ENCODE results near the gene ST7. TPM values are rescaled to one million over a fixed set of nuclear protein-coding genes. Genes with fewer than 3 reads are reported as not detected.

Gene ST7
- total RNA-seq, 2 experiments from 2014 or later = 5.2 to 5.9 TPM

GRCh38 chr7:117143066-117143465, 189.8 kb downstream of the ST7 start:
- ATAC-seq (no peak), DNase-seq (no peak)
- Mint-ChIP-seq H3K27ac (no peak overlapping the region), H3K36me3 (ENCODE audit: low read depth) (no peaks in the 10 kb centered on the region), H3K4me3 (no peak overlapping the region), H3K4me1 (ENCODE audit: low read depth) (peaks cover 13% of the 10 kb centered on the region), H3K27me3 (ENCODE audit: low read depth) (no peaks in the 10 kb centered on the region), H3K9me3 (ENCODE audit: insufficient read depth) (no peaks in the 10 kb centered on the region)
- ChIA-PET CTCF (no interaction called here), POLR2A (no interaction called here)

- no peaks in the 10 kb centered on the region for H3K9me3 Mint-ChIP-seq (ENCODE audit: insufficient read depth)
- no peaks in the 10 kb centered on the region for H3K36me3 Mint-ChIP-seq (ENCODE audit: low read depth)
- no peak for ATAC-seq
- H3K4me3 Mint-ChIP-seq = no peak overlapping the region
- no peak overlapping the region for H3K27ac Mint-ChIP-seq
- peaks cover 13% of the 10 kb centered on the region for H3K4me1 Mint-ChIP-seq (ENCODE audit: low read depth)
- H3K27me3 Mint-ChIP-seq (ENCODE audit: low read depth) = no peaks in the 10 kb centered on the region
- no peak for DNase-seq
- ChIA-PET CTCF (no interaction called here), POLR2A (no interaction called here)
These were observed 190.3 kb downstream of the ST7 start for GRCh38 chr7:117143580-117143979.

- Mint-ChIP-seq H3K27me3 (ENCODE audit: low read depth) (no peaks in the 10 kb centered on the region), H3K4me3 (no peak overlapping the region), H3K36me3 (ENCODE audit: low read depth) (no peaks in the 10 kb centered on the region), H3K4me1 (ENCODE audit: low read depth) (peaks cover 13% of the 10 kb centered on the region), H3K27ac (no peak overlapping the region), H3K9me3 (ENCODE audit: insufficient read depth) (no peaks in the 10 kb centered on the region)
- DNase-seq (no peak), ATAC-seq (no peak)
- CTCF ChIA-PET = interaction anchor here (1.3 to 1.5 kb wide), 4 partner anchors 11 to 215 kb away, joined by 3 to 5 read pairs (median 4); no protein-coding TSS in a partner anchor
- POLR2A ChIA-PET = no interaction called here
These were observed 192.0 kb downstream of the ST7 start for GRCh38 chr7:117145333-117145732.

- Mint-ChIP-seq H3K9me3 (ENCODE audit: insufficient read depth) (no peaks in the 10 kb centered on the region), H3K27me3 (ENCODE audit: low read depth) (no peaks in the 10 kb centered on the region), H3K27ac (no peak overlapping the region), H3K4me3 (no peak overlapping the region), H3K4me1 (ENCODE audit: low read depth) (peaks cover 13% of the 10 kb centered on the region), H3K36me3 (ENCODE audit: low read depth) (no peaks in the 10 kb centered on the region)
- no peak for DNase-seq
- ChIA-PET POLR2A (no interaction called here), CTCF (interaction anchor here (1.3 to 1.5 kb wide), 3 partner anchors 11 to 215 kb away, joined by 3 to 4 read pairs (median 3); no protein-coding TSS in a partner anchor)
- no peak for ATAC-seq
These were observed 192.8 kb downstream of the ST7 start for GRCh38 chr7:117146059-117146458.

- Mint-ChIP-seq H3K4me1 (ENCODE audit: low read depth) (peaks cover 13% of the 10 kb centered on the region), H3K4me3 (no peak overlapping the region), H3K27me3 (ENCODE audit: low read depth) (no peaks in the 10 kb centered on the region), H3K9me3 (ENCODE audit: insufficient read depth) (no peaks in the 10 kb centered on the region), H3K27ac (no peak overlapping the region), H3K36me3 (ENCODE audit: low read depth) (no peaks in the 10 kb centered on the region)
- POLR2A ChIA-PET = no interaction called here
- ATAC-seq (no peak), DNase-seq (no peak)
- CTCF ChIA-PET = interaction anchor here (1.5 kb wide), 1 partner anchor 216 kb away, joined by 3 read pairs; no protein-coding TSS in a partner anchor
These were observed 193.2 kb downstream of the ST7 start for GRCh38 chr7:117146511-117146910.

GRCh38 chr7:117148971-117149370, 195.7 kb downstream of the ST7 start:
- Mint-ChIP-seq H3K4me1 (ENCODE audit: low read depth) (peaks cover 4% of the 10 kb centered on the region), H3K9me3 (ENCODE audit: insufficient read depth) (no peaks in the 10 kb centered on the region), H3K36me3 (ENCODE audit: low read depth) (no peaks in the 10 kb centered on the region), H3K4me3 (no peak overlapping the region), H3K27me3 (ENCODE audit: low read depth) (no peaks in the 10 kb centered on the region), H3K27ac (no peak overlapping the region)
- DNase-seq = no peak
- no peak for ATAC-seq
- ChIA-PET CTCF (interaction anchor here (1.4 kb wide), 1 partner anchor 10 kb away, joined by 4 read pairs; no protein-coding TSS in a partner anchor), POLR2A (no interaction called here)

- no peaks in the 10 kb centered on the region for H3K27me3 Mint-ChIP-seq (ENCODE audit: low read depth)
- CTCF ChIA-PET = interaction anchor here (1.4 kb wide), 1 partner anchor 9 kb away, joined by 4 read pairs; no protein-coding TSS in a partner anchor
- ATAC-seq = no peak
- no peaks in the 10 kb centered on the region for H3K9me3 Mint-ChIP-seq (ENCODE audit: insufficient read depth)
- H3K4me1 Mint-ChIP-seq (ENCODE audit: low read depth) = peaks cover 4% of the 10 kb centered on the region
- POLR2A ChIA-PET = no interaction called here
- H3K4me3 Mint-ChIP-seq = no peak overlapping the region
- DNase-seq = no peak
- no peak overlapping the region for H3K27ac Mint-ChIP-seq
- no peaks in the 10 kb centered on the region for H3K36me3 Mint-ChIP-seq (ENCODE audit: low read depth)
These were observed 196.4 kb downstream of the ST7 start for GRCh38 chr7:117149692-117150091.

- ChIA-PET CTCF (interaction anchor here (0.7 kb wide), 1 partner anchor 488 kb away, joined by 3 read pairs; no protein-coding TSS in a partner anchor), POLR2A (no interaction called here)
- H3K27me3 Mint-ChIP-seq (ENCODE audit: low read depth) = no peaks in the 10 kb centered on the region
- H3K36me3 Mint-ChIP-seq (ENCODE audit: low read depth) = no peaks in the 10 kb centered on the region
- H3K27ac Mint-ChIP-seq = no peak overlapping the region
- no peaks in the 10 kb centered on the region for H3K4me1 Mint-ChIP-seq (ENCODE audit: low read depth)
- ATAC-seq = no peak
- DNase-seq = no peak
- no peak overlapping the region for H3K4me3 Mint-ChIP-seq
- no peaks in the 10 kb centered on the region for H3K9me3 Mint-ChIP-seq (ENCODE audit: insufficient read depth)
These were observed 199.1 kb downstream of the ST7 start for GRCh38 chr7:117152213-117153007.

GRCh38 chr7:117153016-117153545, 199.8 kb downstream of the ST7 start:
- DNase-seq (no peak), ATAC-seq (no peak)
- Mint-ChIP-seq H3K4me1 (ENCODE audit: low read depth) (no peaks in the 10 kb centered on the region), H3K9me3 (ENCODE audit: insufficient read depth) (no peaks in the 10 kb centered on the region), H3K36me3 (ENCODE audit: low read depth) (no peaks in the 10 kb centered on the region), H3K4me3 (no peak overlapping the region), H3K27me3 (ENCODE audit: low read depth) (no peaks in the 10 kb centered on the region), H3K27ac (no peak overlapping the region)
- ChIA-PET CTCF (interaction anchor here (0.7 kb wide), 1 partner anchor 488 kb away, joined by 3 read pairs; no protein-coding TSS in a partner anchor), POLR2A (no interaction called here)

GRCh38 chr7:117154721-117155120, 201.4 kb downstream of the ST7 start:
- ChIA-PET POLR2A (no interaction called here), CTCF (no interaction called here)
- Mint-ChIP-seq H3K36me3 (ENCODE audit: low read depth) (no peaks in the 10 kb centered on the region), H3K9me3 (ENCODE audit: insufficient read depth) (no peaks in the 10 kb centered on the region), H3K27me3 (ENCODE audit: low read depth) (no peaks in the 10 kb centered on the region), H3K4me3 (no peak overlapping the region), H3K27ac (no peak overlapping the region), H3K4me1 (ENCODE audit: low read depth) (no peaks in the 10 kb centered on the region)
- DNase-seq = no peak
- no peak for ATAC-seq

GRCh38 chr7:117155694-117156093, 202.4 kb downstream of the ST7 start:
- ChIA-PET POLR2A (no interaction called here), CTCF (no interaction called here)
- H3K27me3 Mint-ChIP-seq (ENCODE audit: low read depth) = no peaks in the 10 kb centered on the region
- ATAC-seq = no peak
- H3K4me1 Mint-ChIP-seq (ENCODE audit: low read depth) = no peaks in the 10 kb centered on the region
- H3K36me3 Mint-ChIP-seq (ENCODE audit: low read depth) = no peaks in the 10 kb centered on the region
- H3K27ac Mint-ChIP-seq = no peak overlapping the region
- no peak overlapping the region for H3K4me3 Mint-ChIP-seq
- DNase-seq = no peak
- no peaks in the 10 kb centered on the region for H3K9me3 Mint-ChIP-seq (ENCODE audit: insufficient read depth)

- CTCF ChIA-PET = no interaction called here
- no peak for ATAC-seq
- H3K9me3 Mint-ChIP-seq (ENCODE audit: insufficient read depth) = no peaks in the 10 kb centered on the region
- POLR2A ChIA-PET = no interaction called here
- H3K27me3 Mint-ChIP-seq (ENCODE audit: low read depth) = no peaks in the 10 kb centered on the region
- no peaks in the 10 kb centered on the region for H3K36me3 Mint-ChIP-seq (ENCODE audit: low read depth)
- H3K27ac Mint-ChIP-seq = no peak overlapping the region
- H3K4me1 Mint-ChIP-seq (ENCODE audit: low read depth) = no peaks in the 10 kb centered on the region
- H3K4me3 Mint-ChIP-seq = no peak overlapping the region
- DNase-seq = no peak
These were observed 204.2 kb downstream of the ST7 start for GRCh38 chr7:117157241-117158209.
